NCI-H2107 treated with DMSO at 0.1 percent for 48 hours (cell line): ENCODE results near the gene PDIA4.
"Not testable (repeated sequence)": the region's sequence is repeated elsewhere in the genome, so short reads cannot be mapped to it uniquely, and the experiment has no call there.

ENCODE experiments used
- DNase-seq: peaks from one replicate; lab custom pipeline; 2025; ENCODE audit not compliant: unreplicated experiment; lab: John Stamatoyannopoulos, UW

Gene PDIA4, protein sequence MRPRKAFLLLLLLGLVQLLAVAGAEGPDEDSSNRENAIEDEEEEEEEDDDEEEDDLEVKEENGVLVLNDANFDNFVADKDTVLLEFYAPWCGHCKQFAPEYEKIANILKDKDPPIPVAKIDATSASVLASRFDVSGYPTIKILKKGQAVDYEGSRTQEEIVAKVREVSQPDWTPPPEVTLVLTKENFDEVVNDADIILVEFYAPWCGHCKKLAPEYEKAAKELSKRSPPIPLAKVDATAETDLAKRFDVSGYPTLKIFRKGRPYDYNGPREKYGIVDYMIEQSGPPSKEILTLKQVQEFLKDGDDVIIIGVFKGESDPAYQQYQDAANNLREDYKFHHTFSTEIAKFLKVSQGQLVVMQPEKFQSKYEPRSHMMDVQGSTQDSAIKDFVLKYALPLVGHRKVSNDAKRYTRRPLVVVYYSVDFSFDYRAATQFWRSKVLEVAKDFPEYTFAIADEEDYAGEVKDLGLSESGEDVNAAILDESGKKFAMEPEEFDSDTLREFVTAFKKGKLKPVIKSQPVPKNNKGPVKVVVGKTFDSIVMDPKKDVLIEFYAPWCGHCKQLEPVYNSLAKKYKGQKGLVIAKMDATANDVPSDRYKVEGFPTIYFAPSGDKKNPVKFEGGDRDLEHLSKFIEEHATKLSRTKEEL

DNA sequence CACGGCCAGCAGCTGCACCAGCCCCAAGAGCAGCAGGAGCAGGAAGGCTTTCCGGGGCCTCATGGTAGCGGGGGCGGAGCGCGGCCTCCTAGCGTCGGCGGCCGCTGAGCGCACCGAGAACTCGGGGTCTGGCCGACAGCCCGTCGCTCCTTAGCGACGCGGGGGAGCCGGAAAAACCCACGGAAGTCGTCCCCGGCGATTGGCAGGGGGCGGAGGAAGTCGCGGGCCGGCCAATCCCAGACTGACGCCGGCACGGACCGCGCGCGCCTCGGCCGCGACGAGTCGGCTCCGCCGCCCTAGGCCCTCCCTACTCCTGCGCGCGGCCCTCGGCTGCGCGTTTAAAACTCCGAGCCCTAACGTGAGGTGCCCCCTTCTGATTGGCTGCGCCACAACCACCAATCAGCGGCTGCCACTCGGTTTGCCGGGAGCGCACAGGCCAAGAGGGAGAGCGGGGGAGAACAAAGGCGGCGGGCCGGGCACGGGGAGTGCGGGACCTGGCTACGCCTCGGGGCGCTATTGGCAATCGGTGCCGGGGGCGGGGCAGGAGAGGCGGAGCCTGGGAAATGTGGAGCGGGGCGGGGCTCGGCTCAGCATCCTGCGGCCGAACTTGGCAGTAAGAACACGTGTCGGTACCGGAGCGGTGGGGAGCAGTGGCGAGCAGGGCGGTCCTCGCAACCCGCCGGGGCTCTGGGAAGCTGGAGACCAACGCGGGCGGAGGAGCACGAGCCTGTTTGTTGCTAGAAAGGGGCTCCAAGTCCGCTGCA lies at the start of gene PDIA4:
Gene PDIA4 (minus strand): TSS at position 160 of the 764 bp plus-strand sequence. CDS start 97 bp downstream, at position 63.
- peak; percentile 97 for DNase-seq

DNA sequence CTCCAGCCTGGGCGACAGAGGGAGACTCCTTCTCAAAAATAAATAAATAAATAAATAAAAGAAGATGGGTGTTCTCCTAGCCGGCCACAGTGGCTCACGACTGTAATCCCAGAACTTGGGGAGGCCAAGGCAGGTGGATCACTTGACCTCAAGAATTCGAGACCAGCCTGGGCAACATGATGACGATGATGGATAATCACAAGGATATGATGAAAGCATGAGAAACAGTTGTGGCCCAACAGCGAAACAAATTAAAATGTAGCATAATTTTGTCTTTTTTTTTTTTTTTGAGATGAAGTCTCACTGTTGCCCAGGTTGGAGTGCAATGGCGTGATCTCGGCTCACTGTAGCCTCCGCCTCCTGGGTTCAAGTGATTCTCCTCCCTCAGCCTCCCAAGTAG lies 49.3 kb upstream of the PDIA4 start:
- no peak for DNase-seq

DNA sequence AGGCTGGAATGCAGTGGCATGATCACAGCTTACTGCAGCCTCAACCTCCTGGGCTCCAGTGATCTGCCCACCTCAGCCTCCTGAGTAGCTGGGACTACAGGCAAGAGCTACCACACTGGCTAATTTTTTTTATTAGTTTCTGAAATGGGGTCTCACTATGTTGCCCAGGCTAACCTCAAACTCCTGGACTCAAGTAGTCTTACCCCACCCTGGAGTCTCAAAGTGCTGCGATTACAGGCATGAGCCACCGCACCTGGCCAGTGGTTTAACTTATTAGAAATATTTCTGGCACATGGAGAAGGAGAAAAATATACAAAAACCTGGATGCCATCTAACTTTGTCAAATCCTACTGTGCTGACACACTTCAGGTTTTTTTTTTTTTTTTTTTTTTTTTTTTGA lies 47.0 kb upstream of the PDIA4 start:
- no peak for DNase-seq

DNA sequence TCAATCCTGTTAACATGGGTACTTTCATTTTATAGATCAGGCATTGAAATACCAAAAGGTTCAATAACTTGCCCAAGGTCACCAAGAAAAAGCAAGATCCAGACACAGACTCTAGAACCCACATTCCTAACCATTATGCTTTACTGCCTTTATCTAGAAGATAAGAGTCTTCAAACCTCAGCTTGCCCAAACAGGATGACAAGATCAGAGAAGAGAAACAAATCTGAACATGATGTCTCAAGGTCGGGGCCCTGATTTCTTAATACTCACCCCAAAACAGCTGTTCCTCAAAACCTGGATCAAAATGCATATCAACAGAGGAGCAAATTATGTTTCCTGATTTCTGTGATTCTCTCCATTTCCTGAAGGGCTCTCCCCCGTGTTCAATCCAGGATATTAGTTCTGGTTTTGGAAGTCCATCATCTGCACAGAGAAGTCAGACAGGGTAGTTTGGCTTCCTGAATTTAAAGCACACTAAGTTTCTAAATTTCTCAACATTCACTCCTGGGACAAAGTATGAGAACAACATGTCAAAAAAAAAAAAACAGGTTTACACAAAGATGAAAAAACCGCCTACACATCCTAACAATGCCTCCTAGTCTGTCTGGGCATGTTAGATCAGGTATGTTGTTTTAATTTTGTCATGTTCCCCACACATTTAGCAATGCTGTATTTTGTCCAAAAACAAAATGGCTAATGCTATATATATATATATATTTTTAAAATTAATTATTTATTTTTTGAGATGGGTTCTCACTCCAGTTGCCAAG lies 46.0 kb upstream of the PDIA4 start:
- no peak for DNase-seq

DNA sequence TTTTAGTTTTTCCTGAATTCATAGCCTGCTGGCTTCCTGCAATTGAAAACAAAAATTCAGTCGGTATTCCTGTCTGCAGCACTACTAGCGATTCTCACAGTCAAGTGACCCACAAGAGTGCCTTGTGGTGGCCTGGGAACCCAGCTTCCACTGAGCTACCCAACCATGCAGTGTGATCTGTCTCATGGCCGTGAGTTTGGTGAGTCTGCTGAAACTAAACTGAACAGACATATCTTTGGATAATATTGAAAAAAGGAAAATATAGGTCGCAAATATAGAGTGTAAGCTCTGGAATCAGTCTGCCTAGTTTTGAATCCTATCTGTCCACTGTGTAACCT lies 44.1 kb upstream of the PDIA4 start:
- no peak for DNase-seq

DNA sequence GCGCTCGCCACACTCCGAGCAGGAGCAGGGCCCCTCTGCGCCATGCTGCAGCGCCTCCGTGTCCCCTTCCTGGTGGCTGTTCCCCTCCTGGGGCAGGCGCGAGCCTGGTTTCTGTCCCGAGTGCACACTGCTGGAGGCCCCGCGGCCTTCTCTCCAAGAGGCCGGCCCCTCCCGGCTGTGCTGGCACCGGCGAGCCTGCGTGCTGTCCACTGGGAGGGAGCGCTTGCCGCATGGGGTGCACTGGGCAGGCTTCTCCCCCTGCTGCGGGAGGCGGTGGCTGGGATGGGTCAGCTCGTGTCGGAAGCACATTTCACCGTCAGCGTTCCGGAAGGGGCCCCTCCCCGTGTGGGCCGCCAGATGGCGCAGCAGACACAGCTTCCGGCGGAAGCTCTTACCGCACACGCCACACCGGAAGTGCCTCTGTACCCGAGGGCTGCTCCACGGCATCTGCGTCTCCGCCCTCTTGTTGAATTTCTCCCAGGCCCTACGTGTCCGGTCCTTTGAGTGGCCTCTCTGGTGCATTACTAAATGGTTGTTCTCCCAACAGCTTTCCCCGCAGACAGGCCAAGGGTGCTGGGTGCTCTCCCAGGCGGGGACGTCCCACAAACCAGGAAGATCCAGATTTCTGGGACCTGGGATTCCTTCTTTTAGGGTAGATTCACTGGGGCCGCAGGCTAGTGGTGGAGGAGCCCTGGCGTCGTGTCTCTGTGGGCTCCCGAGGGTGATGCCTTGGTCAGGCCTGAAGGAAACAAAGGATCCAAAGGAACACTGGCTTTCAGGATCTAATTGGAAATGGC lies 43.5 kb upstream of the PDIA4 start:
- DNase-seq, result no peak

DNA sequence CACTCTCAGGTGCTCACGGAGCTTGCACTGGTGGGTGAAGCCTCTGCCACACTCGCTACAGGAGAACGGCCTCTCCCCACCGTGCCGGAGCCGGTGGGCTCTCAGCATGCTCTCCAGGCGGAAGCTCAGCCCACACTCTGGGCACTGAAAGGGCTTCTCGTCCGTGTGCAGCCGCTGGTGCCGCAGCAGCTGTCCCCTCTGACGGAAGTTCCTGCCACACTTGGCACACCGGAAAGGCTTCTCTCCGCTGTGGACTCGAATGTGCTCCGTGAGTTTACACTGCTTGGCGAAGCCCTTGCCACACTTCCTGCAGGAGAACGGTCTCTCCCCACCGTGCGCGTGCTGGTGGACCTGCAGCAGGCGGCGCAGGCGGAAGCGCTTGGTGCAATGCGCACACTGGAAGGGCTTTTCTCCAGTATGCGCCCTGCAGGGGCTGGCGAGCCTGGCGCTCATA lies 42.9 kb upstream of the PDIA4 start:
- DNase-seq, result no peak

DNA sequence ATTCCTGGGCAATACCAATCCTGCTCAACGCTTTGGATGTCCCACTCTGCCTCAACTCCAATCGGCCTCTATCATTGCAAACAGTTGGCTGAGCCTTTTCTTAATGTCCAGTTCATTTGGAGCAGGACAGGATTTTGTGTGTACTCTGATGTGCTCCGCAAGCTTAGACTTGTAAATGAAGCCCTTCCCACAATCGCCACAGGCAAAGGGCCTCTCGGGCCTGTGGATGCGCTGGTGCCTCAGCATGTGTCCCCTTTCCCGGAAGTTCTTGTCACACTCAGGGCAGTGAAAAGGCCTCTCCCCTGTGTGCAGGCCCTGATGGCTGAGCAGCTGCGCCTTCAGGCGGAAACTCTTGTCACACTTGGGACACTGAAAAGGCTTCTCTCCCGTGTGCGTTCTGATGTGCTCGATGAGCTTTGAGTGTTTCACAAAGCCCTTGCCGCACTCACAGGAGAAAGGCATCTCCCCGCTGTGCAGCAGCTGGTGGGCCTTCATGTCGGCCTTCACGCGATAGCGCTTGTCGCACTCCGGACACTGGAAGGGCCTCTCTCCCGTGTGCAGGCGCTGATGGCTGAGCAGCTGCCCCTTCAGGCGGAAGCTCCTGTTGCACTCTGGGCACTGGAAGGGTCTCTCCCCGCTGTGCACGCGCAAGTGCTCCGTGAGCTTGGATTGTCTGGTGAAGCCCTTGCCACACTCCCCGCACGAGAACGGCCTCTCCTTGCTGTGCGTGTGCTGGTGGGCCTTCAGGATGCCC lies 42.2 kb upstream of the PDIA4 start:
- no peak for DNase-seq

DNA sequence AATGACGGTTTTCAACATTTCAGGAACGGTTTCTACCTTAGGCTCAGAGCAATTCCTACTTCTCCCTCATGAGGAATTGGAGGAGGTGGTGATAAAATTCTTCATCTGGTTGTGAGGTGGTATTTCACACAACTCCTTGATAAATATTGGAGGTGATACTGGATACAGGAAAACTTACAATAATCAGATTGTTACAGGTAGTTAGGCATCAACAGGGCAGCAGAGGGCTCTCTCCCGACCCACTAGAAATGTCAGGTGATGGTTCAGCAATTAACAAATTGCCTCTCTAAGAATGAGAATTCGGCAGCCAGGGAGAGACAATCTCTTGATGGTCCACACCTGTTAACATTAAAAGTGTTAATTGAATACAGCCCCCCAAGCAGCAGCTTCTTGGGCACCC lies 39.6 kb upstream of the PDIA4 start:
- DNase-seq, result no peak

DNA sequence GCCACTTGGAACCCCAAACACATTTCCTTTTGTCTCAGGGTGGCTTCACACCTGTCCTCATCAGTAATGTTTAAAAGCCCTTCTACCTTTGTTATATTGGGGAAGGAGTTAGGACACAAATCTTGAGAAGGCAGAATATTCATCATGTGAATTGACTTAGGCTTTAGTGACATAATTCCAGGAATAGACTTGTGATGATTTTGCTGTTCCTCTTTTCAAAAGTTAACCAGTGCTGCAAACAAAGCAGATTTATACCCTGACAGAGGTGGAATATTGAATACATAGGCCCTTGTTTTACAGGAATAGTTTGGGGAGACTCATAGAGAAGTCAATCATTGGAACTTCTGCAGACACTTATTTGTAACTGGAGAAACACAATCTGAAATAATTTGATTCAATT lies 35.2 kb upstream of the PDIA4 start:
- no peak for DNase-seq

DNA sequence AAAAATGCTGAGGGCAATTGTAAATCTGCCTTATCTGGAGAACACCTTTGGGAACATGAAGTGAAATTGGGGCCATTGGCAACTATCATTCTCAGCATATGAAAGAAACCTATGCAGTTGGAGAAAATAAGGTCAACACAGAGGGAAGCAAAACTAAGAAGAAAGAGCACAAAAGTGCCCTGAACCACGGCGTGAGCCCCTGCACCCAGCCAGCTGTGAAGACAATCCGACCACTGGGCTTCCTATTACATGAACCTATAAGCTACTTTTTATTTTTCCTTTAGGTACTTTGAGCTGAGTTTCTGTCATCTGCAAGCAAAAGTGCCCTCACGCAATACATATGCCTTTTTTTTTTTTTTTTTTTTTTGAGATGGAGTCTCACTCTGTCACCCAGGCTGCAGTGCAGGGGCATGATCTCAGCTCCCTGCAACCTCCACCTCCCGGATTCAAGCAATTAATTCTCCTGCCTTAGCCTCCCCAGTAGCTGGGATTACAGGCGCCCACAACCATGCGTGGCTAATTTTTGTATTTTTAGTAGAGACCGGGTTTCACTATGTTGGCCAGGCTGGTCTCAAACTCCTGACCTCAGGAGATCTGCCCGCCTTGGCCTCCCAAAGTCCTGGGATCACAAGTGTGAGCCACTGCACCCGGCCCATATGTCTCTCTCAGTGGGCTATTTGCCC lies 34.1 kb upstream of the PDIA4 start:
- DNase-seq, result not testable (repeated sequence)

DNA sequence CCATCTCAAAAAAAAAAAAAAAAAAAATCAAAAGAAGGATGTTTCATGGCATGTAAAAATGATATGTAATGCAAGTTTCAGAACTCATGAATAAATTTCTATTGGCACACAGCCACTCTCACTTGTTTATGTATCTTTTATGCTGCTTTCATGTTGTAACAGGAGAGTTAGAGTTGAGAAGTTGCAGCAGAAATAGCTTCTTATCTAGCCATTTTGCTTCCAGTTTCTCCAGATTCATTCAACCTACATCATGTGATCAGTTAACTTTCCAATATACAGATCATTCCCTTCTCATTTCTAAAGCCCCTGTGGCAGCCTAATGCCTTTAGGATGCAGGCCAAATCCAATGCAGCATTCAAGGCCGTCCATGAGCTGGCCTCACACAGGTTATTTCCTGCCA lies 31.9 kb upstream of the PDIA4 start:
- no peak for DNase-seq

DNA sequence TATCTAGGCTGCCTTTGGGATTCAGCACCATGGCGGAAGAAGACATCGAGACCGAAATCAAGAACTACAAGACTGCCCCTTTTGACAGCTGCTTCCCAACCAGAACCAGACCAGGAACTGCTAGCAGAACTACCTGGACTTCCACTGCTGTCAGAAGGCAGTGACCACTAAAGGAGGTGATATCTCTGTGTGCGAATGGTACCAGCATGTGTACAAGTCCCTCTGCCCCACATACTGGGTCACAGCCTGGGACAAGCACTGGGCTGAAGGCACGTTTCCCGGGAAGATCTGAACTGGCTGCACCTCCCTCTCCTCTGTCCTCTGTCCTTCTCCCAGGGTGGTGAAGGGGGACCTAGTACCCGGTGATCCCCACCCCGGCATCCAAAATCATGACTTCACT lies 25.6 kb upstream of the PDIA4 start:
- DNase-seq, result no peak

DNA sequence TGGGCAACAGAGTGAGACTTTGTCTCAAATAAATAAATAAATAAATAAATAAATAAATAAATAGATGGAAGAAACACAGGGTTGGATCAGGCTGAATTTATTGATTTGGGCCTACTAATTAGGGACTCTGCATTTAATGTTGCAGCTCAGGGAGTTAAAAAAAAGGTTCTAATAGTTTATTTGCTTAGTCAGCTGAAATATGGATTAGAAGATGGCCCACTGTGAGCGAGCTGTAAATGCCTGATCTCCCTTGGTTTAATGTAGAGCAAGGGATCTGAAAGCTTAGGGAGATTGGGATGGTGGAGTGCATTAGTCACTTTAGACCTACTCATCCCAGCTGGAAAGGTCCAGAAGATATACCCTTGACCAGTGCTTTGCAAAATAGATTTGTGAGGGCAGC lies 25.1 kb upstream of the PDIA4 start:
- DNase-seq, result no peak

DNA sequence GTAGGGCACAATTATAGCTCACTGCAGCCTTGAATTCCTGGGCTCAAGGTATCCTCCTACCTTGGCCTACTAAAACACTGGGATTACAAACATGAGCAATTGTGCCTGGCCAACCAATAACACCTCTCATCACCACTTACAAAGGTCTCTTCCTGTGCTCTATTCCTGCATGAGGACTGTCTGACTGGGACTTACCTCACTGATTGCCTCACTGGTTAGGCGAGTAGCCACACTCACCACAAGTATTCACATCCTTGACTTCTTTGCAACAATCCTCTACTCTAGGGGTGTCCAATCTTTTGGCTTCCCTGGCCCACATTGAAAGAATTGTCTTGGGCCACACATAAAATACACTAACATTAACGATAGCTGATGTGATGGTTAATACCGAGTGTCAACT lies 22.6 kb upstream of the PDIA4 start:
- DNase-seq, result no peak

DNA sequence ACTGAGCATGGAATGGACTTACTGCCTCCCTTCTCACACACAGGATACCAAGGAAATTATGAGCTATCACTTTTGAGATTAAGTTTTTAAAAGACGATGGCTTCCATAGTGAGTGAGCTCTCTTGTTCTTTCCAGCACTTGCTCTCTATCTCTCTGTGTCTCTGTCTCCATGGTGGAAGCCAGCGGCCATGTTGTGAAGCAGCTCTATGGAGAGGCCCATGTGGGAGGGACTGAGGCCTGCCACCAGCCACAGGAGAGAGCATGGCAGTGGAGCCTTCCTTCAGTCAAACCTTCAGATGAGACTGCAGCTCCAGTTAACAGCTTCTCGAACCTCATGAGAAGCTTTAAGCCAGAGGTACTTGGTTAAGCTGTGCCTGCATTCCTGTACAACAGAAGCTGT lies 20.5 kb upstream of the PDIA4 start:
- no peak for DNase-seq

DNA sequence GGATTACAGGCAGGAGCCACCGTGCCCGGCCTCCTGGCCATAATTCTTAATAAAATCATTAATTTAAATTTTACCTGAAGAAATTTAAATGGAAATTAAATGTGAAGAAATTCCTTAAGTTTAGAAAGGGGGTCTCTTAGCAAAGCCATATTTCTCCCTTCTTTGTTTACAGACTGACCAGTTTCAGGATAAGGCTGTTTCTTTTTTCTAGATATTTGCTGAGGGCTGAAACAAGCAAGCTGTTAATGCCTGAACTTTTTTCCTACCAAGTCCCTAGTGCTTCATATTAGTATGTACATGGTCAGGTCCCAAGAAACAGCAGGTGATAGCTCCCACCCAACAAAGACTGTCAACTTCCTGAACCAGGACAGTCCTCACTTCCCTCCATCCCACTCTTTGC lies 18.1 kb upstream of the PDIA4 start:
- no peak for DNase-seq

DNA sequence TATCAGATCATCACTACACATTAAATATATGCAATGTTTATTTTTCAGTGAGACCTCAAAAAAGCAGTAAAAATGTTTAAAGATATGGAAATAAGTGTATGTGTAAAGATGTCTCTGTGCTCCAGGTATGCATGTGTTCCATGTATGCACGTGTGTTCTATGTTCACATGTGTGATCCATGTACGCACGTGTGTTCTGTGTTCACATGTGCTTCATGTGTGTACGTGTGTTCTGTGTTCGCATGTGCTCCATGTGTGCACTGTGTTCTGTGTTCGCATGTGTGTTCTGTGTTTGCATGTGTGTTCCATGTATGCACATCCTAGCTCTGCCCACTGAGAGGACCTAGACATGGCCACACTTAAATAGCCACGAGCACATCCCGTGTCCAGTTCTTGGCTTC lies 15.6 kb upstream of the PDIA4 start:
- no peak for DNase-seq

DNA sequence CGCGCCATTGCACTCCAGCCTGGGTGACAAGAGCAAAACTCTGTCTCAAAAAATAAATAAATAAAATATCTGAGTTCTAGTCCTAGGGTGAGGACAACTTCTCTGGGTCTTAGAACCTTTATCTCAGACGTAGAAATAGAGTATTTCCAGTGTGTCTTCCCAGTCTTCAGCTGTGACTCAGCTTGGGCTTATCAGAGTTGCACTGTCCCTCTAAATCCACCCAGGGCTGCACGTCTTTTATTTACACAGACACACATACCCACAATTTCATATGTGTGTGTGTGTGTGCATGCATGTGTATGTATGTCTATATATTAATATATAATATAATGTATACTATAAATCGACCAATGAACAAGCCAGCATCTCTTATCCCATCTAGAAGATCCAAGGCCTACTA lies 13.0 kb upstream of the PDIA4 start:
- no peak for DNase-seq
